Peyer's patch (tissue), 4 donors: ENCODE measurements around the gene ANKRD36C.
"Not testable (repeated sequence)": the region's sequence is repeated elsewhere in the genome, so short reads cannot be mapped to it uniquely, and the experiment has no call there.

Experiments
- POLR2A ChIP-seq, 2 donors: fragments of 450-650 bp; IDR thresholded peaks; one replicate each; pipeline ENCODE4 v1.5.1; 2017; ENCODE audit warnings: antibody characterized with exemption in 2 of 2, mild to moderate bottlenecking in 2 of 2, moderate library complexity in 2 of 2
- TF ChIP-seq, protein P1 (sequence below), 6 experiments: fragments of 450-650 bp in 4 of 6; fragments of 200-600 bp in 2 of 6; sonication (generic) in 1 of 6; IDR thresholded peaks; one replicate each; pipeline ENCODE4 v1.5.1; 2017 to 2019; ENCODE audit warnings: antibody characterized with exemption in 6 of 6, mild to moderate bottlenecking in 3 of 6, moderate library complexity in 1 of 6

DNA sequence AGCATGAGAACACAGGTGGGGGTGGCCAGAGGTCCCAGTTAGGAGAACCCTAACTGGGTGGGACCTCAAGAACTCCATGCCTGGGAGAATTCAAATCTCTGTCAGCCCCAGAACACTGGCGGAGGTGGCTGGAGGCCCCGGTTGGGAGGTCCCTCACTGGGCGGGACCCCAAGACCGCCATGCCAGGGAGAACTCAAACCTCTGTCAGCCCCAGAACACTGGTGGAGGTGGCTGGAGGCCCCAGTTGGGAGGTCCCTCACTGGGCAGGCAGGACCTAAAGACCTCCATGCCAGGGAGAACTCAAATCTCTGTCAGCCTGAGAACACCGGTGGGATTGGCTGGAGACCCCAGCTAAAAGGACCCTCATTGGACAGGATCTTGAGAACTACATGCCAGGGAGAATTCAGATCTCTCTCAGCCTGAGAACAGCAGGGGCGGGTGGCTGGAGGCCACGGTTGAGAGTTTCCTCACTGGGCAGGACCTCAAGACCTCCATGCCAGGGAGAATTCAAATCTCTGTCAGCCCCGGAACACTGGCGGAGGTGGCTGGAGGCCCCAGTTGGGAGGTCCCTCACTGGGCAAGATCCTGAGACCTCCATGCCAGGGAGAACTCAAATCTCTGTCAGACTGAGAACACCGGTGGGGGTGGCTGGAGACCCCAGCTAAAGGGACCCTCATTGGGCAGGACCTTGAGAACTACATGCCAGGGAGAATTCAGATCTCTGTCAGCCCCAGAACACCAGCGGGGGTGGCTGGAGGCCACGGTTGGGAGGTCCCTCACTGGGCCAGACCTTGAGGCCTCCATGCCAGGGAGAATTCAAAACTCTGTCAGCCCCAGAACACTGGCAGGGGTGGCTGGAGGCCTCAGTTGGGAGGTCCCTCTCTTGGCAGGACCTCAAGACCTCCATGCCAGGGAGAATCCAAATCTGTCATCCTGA, 157.3 kb downstream of the ANKRD36C start:
- TF ChIP-seq, protein P1, sequence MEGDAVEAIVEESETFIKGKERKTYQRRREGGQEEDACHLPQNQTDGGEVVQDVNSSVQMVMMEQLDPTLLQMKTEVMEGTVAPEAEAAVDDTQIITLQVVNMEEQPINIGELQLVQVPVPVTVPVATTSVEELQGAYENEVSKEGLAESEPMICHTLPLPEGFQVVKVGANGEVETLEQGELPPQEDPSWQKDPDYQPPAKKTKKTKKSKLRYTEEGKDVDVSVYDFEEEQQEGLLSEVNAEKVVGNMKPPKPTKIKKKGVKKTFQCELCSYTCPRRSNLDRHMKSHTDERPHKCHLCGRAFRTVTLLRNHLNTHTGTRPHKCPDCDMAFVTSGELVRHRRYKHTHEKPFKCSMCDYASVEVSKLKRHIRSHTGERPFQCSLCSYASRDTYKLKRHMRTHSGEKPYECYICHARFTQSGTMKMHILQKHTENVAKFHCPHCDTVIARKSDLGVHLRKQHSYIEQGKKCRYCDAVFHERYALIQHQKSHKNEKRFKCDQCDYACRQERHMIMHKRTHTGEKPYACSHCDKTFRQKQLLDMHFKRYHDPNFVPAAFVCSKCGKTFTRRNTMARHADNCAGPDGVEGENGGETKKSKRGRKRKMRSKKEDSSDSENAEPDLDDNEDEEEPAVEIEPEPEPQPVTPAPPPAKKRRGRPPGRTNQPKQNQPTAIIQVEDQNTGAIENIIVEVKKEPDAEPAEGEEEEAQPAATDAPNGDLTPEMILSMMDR (IDR thresholded peaks at IDR 0.05) = not testable (repeated sequence)
- not testable (repeated sequence) for TF ChIP-seq POLR2A (IDR thresholded peaks at IDR 0.05)
